NCI-H2171 (cell line): ENCODE measurements around the gene WDSUB1.
A peak's percentile ranks its signal among the peaks of the same experiment; 100 is the strongest.

Experiments
- DNase-seq: peaks from one replicate; lab custom pipeline; 2025; lab: John Stamatoyannopoulos, UW

The WDSUB1 gene

DNA sequence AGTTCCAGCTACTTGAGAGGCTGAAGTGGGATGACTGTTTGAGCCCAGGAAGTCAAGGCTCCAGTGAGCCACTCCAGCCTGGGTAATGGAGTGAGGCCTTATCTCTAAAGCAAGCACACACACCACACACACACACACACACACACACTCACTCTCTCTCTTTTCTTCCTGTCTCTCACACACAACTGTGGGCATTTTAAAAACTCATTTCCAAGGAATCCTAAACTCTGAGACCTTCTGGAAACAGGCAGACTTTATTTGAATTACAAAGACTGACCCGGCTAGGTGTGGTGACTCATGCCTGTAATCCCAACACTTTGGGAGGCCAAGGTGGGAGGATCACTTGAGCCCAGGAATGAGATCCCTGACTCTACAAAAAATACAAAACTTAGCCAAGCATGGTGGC lies 21.3 kb downstream of the WDSUB1 start:
- DNase-seq = no peak

DNA sequence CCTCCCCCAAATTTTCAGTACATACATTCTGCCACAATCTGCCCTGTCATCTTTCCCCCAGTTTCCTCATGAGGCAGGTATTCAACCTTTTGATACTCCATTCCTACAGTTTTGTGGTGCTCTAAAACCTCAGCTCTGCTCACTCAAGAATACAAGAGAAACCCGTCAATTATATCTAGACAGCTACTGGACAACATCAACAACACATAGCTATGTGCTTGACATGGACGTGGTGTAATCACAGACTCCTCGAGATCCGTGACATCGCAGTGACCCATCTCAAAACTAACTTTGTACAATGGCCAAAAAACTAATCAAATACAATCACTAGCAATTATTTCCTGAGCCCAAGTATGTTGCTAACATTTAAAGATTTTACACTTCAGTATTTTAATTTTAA lies 23.6 kb downstream of the WDSUB1 start:
- DNase-seq = no peak

- no peak for DNase-seq
These were observed 24.3 kb downstream of the WDSUB1 start for GRCh38 chr2:159262226-159262625.

- no peak for DNase-seq
These were observed 30.3 kb downstream of the WDSUB1 start for GRCh38 chr2:159256159-159256558.

GRCh38 chr2:159252905-159253304 lies 33.6 kb downstream of the WDSUB1 start:
- no peak for DNase-seq

- DNase-seq = no peak
These were observed 35.0 kb downstream of the WDSUB1 start for GRCh38 chr2:159251296-159252173.

GRCh38 chr2:159249990-159250715 lies 36.4 kb downstream of the WDSUB1 start:
- DNase-seq = peak; percentile 4

DNA sequence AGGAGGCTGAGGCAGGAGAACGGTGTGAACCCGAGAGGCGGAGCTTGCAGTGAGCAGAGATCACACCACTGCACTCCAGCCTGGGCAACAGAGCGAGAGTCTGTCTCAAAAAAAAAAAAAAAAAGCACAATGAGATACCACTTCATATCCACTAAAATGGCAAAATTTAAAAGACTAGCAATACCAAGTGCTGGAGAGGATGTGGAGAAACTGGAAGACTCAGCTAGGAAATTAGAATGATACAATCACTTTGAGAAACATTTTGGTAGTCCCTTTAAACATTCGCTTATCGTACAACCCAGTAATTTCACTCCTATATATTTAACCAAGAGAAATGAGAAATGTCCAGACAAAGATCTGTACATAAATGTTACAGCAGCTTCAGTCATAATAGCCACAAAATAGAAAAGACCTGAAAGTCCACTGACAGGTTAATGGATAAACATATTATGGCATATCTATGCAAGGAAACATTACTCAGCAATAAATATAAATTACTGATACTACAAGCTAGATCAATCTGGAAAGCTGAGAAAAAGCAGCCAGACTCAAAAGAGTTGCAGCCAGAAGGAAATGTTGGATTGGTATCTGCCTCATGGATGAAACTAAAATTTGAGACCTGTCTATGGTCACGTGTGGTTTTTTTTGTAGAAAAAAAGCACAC lies 40.0 kb downstream of the WDSUB1 start:
- no peak for DNase-seq

DNA sequence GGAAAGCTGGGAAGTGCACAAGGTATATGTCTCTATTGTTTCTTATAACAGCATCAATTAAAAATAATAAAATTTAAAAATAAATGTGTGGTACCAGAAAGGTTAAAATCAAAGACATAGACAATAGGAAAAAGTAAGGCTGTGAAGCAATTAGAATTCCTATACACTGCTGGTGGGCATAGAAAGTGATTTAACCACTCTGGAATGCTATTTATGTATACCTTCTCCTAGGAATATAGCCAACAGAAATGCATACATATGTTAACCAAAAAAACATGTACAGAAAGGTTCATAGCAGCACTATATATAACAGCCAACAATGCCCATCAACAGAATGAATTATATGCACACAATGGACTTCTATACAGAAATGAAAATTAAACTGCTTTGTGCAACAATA lies 43.0 kb downstream of the WDSUB1 start:
- DNase-seq = no peak

DNA sequence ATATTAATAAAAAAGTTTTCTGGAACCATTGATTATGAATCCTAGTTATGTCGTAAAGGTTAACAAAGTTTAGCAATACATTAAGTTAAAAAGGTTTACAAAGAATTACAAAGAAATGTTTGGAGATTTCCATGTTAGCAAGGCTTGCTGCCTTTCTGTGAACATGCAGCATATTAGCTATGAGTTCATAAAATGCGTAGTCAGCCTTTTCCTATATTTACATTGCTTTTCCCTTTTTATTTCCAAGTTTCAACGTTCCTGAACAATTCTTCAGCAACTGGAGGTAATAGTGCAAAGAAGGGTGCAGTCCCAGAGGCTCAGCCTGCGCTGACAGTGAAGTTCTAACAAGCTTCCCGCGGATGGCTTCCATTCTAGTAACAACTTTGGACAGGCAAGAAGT lies 51.6 kb downstream of the WDSUB1 start:
- no peak for DNase-seq

- DNase-seq = no peak
These were observed 53.9 kb downstream of the WDSUB1 start for GRCh38 chr2:159232456-159233170.

DNA sequence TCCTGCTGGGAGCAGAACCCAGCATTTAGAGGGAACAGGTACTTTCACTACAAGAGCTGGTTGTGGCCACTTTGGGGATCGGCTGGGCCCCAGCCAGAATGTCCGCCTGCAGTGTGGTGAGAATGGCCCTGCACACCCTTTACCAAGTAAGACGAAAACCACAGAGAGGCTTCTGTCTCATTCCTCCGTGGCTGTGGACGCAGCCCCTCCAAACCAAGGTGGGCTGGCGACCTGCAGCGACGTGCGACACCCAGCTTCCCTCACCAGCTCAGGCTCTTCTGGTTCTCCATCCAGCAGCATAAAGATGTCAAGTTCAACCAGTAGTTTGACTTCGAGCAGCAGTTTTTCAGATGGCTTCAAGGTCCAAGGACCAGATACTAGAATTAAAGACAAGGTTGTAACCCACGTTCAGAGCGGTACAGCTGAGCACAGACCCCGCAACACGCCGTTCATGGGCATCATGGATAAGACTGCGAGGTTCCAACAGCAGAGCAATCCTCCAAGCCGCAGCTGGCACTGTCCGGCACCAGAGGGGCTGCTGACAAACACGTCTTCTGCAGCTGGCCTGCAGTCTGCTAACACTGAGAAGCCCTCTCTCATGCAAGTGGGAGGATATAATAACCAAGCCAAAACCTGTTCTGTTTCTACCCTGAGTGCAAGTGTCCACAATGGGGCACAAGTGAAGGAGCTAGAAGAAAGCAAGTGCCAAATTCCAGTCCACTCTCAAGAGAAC lies 56.2 kb downstream of the WDSUB1 start:
- DNase-seq = no peak

- DNase-seq = no peak
These were observed 56.9 kb downstream of the WDSUB1 start for GRCh38 chr2:159229476-159230144.

DNA sequence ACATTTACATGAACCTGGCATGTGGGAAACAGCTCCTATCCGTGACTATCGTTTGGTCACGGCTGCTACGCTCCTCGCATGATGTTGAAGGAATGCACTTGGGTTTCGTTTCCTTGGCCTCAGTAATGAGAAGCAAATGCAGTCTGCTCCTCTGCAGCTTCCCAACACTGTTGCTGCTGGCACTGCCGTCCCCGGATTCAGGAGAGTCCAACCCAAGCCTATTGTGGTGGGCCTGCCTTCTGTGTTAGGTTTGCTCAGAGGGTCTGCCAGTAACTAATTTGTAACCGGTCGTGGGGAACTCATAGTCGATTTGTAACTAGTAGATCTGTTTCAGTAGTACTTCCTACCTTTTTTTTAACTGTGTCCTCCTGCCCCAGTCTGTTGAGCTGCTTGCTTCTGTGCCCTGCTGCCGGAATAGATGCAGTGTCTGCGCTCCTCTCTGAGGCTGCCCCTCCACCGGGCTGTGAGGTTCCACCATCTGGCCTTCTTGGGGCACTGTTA lies 58.4 kb downstream of the WDSUB1 start:
- DNase-seq = no peak

GRCh38 chr2:159227467-159227866 lies 59.0 kb downstream of the WDSUB1 start:
- no peak for DNase-seq

- no peak for DNase-seq
These were observed 59.7 kb downstream of the WDSUB1 start for GRCh38 chr2:159226608-159227385.

- no peak for DNase-seq
These were observed 60.4 kb downstream of the WDSUB1 start for GRCh38 chr2:159226059-159226461.

- DNase-seq = no peak
These were observed 61.2 kb downstream of the WDSUB1 start for GRCh38 chr2:159225025-159226016.
